B cell (primary cell): ENCODE data around the gene PREX1. TPM values are rescaled to one million over a fixed set of nuclear protein-coding genes. Genes with fewer than 3 reads are reported as not detected.

ENCODE experiments used
- ATAC-seq: fragments of 200-7000 bp; cut with Tn5 transposase; one replicate; pipeline ENCODE4 v1.10.0; 2021; ENCODE audit warnings: low read depth, mild to moderate bottlenecking, moderate number of reproducible peaks, moderate library complexity
- CTCF ChIA-PET: fragments of 350-600 bp; sonication (Branson Sonifier 250); formaldehyde crosslinking; loops from one replicate; lab custom pipeline; 2021; ENCODE audit warnings: antibody characterized with exemption, inconsistent platforms; lab: Charles Lee
- POLR2A ChIA-PET: fragments of 350-600 bp; sonication (Branson Sonifier 250); formaldehyde crosslinking; loops from one replicate; lab custom pipeline; 2021; ENCODE audit warnings: antibody characterized with exemption; lab: Charles Lee
- DNase-seq: peaks from one replicate; pipeline ENCODE4 v3.0.0; 2013
- H2AFZ ChIP-seq: 2 replicates; pipeline ENCODE4 v1.6.1; 2012; ENCODE audit warnings: mild to moderate bottlenecking, low read depth, low read length; ENCODE audit not compliant: insufficient read depth, poor library complexity, severe bottlenecking
- H3K27ac ChIP-seq, 2 donors: 1 replicate in 1 of 2; 2 replicates in 1 of 2; pipeline ENCODE4 v1.5.1; 2012 to 2013; ENCODE audit warnings: low read length in 2 of 2, mild to moderate bottlenecking in 2 of 2, moderate library complexity in 1 of 2
- H3K27me3 ChIP-seq, 4 experiments: fragments of 200-600 bp in 1 of 4; sonication (generic) in 1 of 4; replicated peaks in 1 of 4; 1 replicate in 2 of 4; 2 replicates in 2 of 4; pipeline versions ENCODE4 v1.6.1 to v1.7.0; 2013 to 2016; ENCODE audit warnings: low read length in 3 of 4, mild to moderate bottlenecking in 2 of 4, mixed read lengths in 1 of 4, moderate library complexity in 1 of 4; ENCODE audit not compliant: insufficient read depth in 4 of 4, control insufficient read depth in 3 of 4; ENCODE audit errors: control extremely low read depth in 1 of 4
- H3K36me3 ChIP-seq, 2 experiments: replicated peaks in 1 of 2; 1 replicate in 1 of 2; 2 replicates in 1 of 2; pipeline versions ENCODE4 v1.6.1 to v1.7.1; 2013; ENCODE audit warnings: low read length in 1 of 2; ENCODE audit not compliant: insufficient read depth in 2 of 2, control insufficient read depth in 1 of 2; ENCODE audit errors: control extremely low read depth in 1 of 2, extremely low read depth in 1 of 2
- H3K4me1 ChIP-seq, 2 donors: fragments of 200-600 bp in 1 of 2; sonication (generic) in 1 of 2; 1 replicate in 1 of 2; 2 replicates in 1 of 2; pipeline versions ENCODE4 v1.5.1 to v1.6.1; 2013 to 2017; ENCODE audit warnings: low read length in 2 of 2; ENCODE audit not compliant: control insufficient read depth in 2 of 2, insufficient read depth in 2 of 2
- H3K4me2 ChIP-seq: replicated peaks from 2 replicates; pipeline ENCODE3; 2012; ENCODE audit warnings: mild to moderate bottlenecking, low read depth, low read length; ENCODE audit not compliant: poor library complexity, severe bottlenecking
- H3K4me3 ChIP-seq, 5 experiments: fragments of 200-600 bp in 1 of 5; sonication (generic) in 1 of 5; 1 replicate in 3 of 5; 2 replicates in 2 of 5; pipeline versions ENCODE4 v1.5.1 to v1.7.0; 2011 to 2016; ENCODE audit warnings: low read length in 4 of 5, mild to moderate bottlenecking in 4 of 5, low read depth in 2 of 5, control low read depth in 1 of 5, moderate library complexity in 1 of 5; ENCODE audit not compliant: insufficient read depth in 1 of 5; ENCODE audit errors: control extremely low read depth in 1 of 5, extremely low read depth in 1 of 5
- H3K79me2 ChIP-seq: fragments of 200-600 bp; sonication (generic); one replicate; pipeline ENCODE4 v1.6.0; 2016; ENCODE audit warnings: low read length; ENCODE audit not compliant: control insufficient read depth, insufficient read depth
- H3K9ac ChIP-seq: fragments of 200-600 bp; sonication (generic); 2 replicates; pipeline ENCODE4 v1.6.1; 2017; ENCODE audit warnings: mild to moderate bottlenecking, low read length, moderate library complexity
- H3K9me3 ChIP-seq, 3 donors: one replicate each; pipeline versions ENCODE4 v1.6.1 to v1.7.1; 2013; ENCODE audit warnings: low read length in 2 of 3; ENCODE audit not compliant: control insufficient read depth in 2 of 3, insufficient read depth in 1 of 3; ENCODE audit errors: control extremely low read depth in 1 of 3
- H4K20me1 ChIP-seq: 2 replicates; pipeline ENCODE4 v1.6.0; 2012; ENCODE audit warnings: mild to moderate bottlenecking, low read length; ENCODE audit not compliant: insufficient read depth, control insufficient read depth, poor library complexity, severe bottlenecking
- H3K27ac Mint-ChIP-seq: one replicate; pipeline ENCODE4 v1.8.0; 2021; ENCODE audit warnings: mixed read lengths
- H3K27me3 Mint-ChIP-seq: one replicate; pipeline ENCODE4 v1.8.0; 2021; ENCODE audit warnings: mixed read lengths
- H3K4me1 Mint-ChIP-seq: one replicate; pipeline ENCODE4 v1.8.0; 2021; ENCODE audit warnings: mixed read lengths
- H3K4me3 Mint-ChIP-seq: one replicate; pipeline ENCODE4 v1.8.0; 2021; ENCODE audit warnings: mixed read lengths
- H3K9me3 Mint-ChIP-seq: one replicate; pipeline ENCODE4 v1.8.0; 2022; ENCODE audit warnings: mixed read lengths; ENCODE audit not compliant: insufficient read depth
- EZH2 ChIP-seq: IDR thresholded peaks from 2 replicates; pipeline ENCODE4 v1.6.1; 2012; ENCODE audit warnings: borderline replicate concordance, low read depth, mild to moderate bottlenecking, moderate library complexity, low read length; ENCODE audit not compliant: insufficient read depth, poor library complexity, severe bottlenecking
- WGBS: methylation state at CpG from one replicate; pipeline ENCODE4 v1.1.5; 2013; ENCODE audit warnings: missing lambda C conversion rate; ENCODE audit not compliant: insufficient coverage; 5-methylcytosine and 5-hydroxymethylcytosine counted together
- intact Hi-C: fragments of 100-400 bp; cut with micrococcal nuclease; formaldehyde crosslinking; loops from one replicate; pipeline ENCODE4 v1.10.0; 2022
- polyA plus RNA-seq: library from polyadenylated mRNA; depleted of rRNA; stranded (reverse); fragments of >200 nt; gene quantifications from 2 replicates; pipeline ENCODE4 v1.2.3, GENCODE V29; 2012
- total RNA-seq, 2 donors: library from RNA; stranded (reverse); fragments of 120-200 nt in 1 of 2; gene quantifications; 1 replicate in 1 of 2; 2 replicates in 1 of 2; pipeline versions ENCODE4 v1.2.3 to v1.2.4, GENCODE V29; 2013 to 2022
- TF ChIP-seq, protein P1 (sequence below): fragments of 200-600 bp; IDR thresholded peaks from one replicate; pipeline ENCODE4 v1.8.0; 2022; ENCODE audit warnings: antibody characterized with exemption, mild to moderate bottlenecking

PREX1 gene
- total and polyA plus RNA-seq, 2 donors (not counting 1 experiment from before 2014, with no cell fraction given), result 79.1 to 99.4 TPM

DNA sequence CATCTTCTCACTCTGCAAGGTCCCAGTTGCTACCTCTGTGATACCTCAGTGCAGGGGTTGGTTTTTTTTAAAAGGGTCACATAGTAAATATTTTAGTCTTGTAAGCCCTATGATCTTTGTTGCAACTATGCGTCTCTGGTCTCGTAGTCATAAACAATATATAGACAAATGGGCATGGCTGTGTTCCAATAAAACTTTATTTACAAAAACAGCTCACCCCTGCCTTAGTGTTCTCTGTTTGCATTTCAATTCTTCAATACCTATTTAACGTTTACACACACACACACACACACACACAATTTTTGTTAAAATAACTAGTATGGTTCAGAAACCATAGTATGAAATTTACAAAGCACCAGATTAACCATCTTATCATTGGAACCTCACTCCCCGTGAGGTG is 216.8 kb downstream of the PREX1 start:
- no peak overlapping the region for H3K27ac ChIP-seq
- H3K4me3 ChIP-seq, result no peak overlapping the region
- DNase-seq (no peak), ATAC-seq (no peak)
- TF ChIP-seq, protein P1, sequence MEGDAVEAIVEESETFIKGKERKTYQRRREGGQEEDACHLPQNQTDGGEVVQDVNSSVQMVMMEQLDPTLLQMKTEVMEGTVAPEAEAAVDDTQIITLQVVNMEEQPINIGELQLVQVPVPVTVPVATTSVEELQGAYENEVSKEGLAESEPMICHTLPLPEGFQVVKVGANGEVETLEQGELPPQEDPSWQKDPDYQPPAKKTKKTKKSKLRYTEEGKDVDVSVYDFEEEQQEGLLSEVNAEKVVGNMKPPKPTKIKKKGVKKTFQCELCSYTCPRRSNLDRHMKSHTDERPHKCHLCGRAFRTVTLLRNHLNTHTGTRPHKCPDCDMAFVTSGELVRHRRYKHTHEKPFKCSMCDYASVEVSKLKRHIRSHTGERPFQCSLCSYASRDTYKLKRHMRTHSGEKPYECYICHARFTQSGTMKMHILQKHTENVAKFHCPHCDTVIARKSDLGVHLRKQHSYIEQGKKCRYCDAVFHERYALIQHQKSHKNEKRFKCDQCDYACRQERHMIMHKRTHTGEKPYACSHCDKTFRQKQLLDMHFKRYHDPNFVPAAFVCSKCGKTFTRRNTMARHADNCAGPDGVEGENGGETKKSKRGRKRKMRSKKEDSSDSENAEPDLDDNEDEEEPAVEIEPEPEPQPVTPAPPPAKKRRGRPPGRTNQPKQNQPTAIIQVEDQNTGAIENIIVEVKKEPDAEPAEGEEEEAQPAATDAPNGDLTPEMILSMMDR, result no peak
- TF ChIP-seq EZH2, result no peak
- H3K27me3 Mint-ChIP-seq, result peaks cover 5% of the 10 kb centered on the region
- no peaks in the 10 kb centered on the region for H3K4me1 Mint-ChIP-seq
- H3K9ac ChIP-seq, result no peak overlapping the region
- no peak overlapping the region for H3K27ac Mint-ChIP-seq
- H4K20me1 ChIP-seq, result no peaks in the 10 kb centered on the region
- H3K4me3 Mint-ChIP-seq, result no peak overlapping the region
- H3K4me1 ChIP-seq, result no peaks in the 10 kb centered on the region
- no peaks in the 10 kb centered on the region for H3K79me2 ChIP-seq
- peaks cover 0 to 2% (median 0%) of the 10 kb centered on the region in 4 experiments for H3K27me3 ChIP-seq
- intact Hi-C loops, result no loop called here
- H2AFZ ChIP-seq, result no peak overlapping the region
- ChIA-PET CTCF (interaction anchor here (1.3 to 1.7 kb wide), 2 partner anchors 10 to 11 kb away, joined by 3 to 6 read pairs; no protein-coding TSS in a partner anchor), POLR2A (no interaction called here)
- no peaks in the 10 kb centered on the region for H3K36me3 ChIP-seq
- H3K9me3 Mint-ChIP-seq, result no peaks in the 10 kb centered on the region
- no peaks in the 10 kb centered on the region for H3K9me3 ChIP-seq
- H3K4me2 ChIP-seq, result no peak overlapping the region
- no CpG with 5 or more reads among the region's 4 CpGs for WGBS

- H2AFZ ChIP-seq, result no peak overlapping the region
- peaks cover 8% of the 10 kb centered on the region for H3K27me3 Mint-ChIP-seq
- ChIA-PET CTCF (no interaction called here), POLR2A (no interaction called here)
- intact Hi-C loops, result no loop called here
- H3K79me2 ChIP-seq, result no peaks in the 10 kb centered on the region
- 75% methylated on average over 1 of the region's 5 CpGs for WGBS
- no peak overlapping the region for H3K27ac ChIP-seq
- TF ChIP-seq, protein P1, result no peak
- no peak for TF ChIP-seq EZH2
- DNase-seq (no peak), ATAC-seq (no peak)
- no peaks in the 10 kb centered on the region for H3K36me3 ChIP-seq
- H3K4me2 ChIP-seq, result no peak overlapping the region
- no peak overlapping the region for H3K27ac Mint-ChIP-seq
- H3K4me3 ChIP-seq, result no peak overlapping the region
- no peaks in the 10 kb centered on the region for H3K4me1 Mint-ChIP-seq
- H3K27me3 ChIP-seq, result peaks cover 0 to 5% (median 0%) of the 10 kb centered on the region in 4 experiments
- no peak overlapping the region for H3K4me3 Mint-ChIP-seq
- H4K20me1 ChIP-seq, result no peaks in the 10 kb centered on the region
- H3K9me3 ChIP-seq, result no peaks in the 10 kb centered on the region
- no peaks in the 10 kb centered on the region for H3K4me1 ChIP-seq
- H3K9ac ChIP-seq, result no peak overlapping the region
- H3K9me3 Mint-ChIP-seq, result no peaks in the 10 kb centered on the region
Measured at GRCh38 chr20:48609491-48609978, 218.3 kb downstream of the PREX1 start.
